Measurements from ENCODE around the gene TNFAIP8. TPM values are rescaled to one million over a fixed set of nuclear protein-coding genes. Genes with fewer than 3 reads are reported as not detected.

The TNFAIP8 gene
- total and polyA plus RNA-seq, 9 of the 15 experiments (the other 6 are each of a cell fraction or from before 2014, with no cell fraction given): 29.9 to 52.2 (median 44.8) TPM

- no peak for TF ChIP-seq PCBP1 (IDR thresholded peaks at IDR 0.05; ENCODE audit: low read depth, low read length, poor library complexity, severe bottlenecking)
- TF ChIP-seq MBD1 (CRISPR knock-in tag; IDR thresholded peaks at IDR 0.05): no peak
- TF ChIP-seq PRMT5 (CRISPR knock-in tag; IDR thresholded peaks at IDR 0.05): no peak
- TF ChIP-seq TSHZ1 (CRISPR knock-in tag; IDR thresholded peaks at IDR 0.05): no peak
- TF ChIP-seq ZNF280A (IDR thresholded peaks at IDR 0.05; ENCODE audit: low read depth, partially characterized antibody): no peak
- no peak for TF ChIP-seq FUS (optimal IDR thresholded peaks at IDR 0.05; ENCODE audit: low read depth, low read length)
- no peak for TF ChIP-seq ZNF511 (CRISPR knock-in tag; IDR thresholded peaks at IDR 0.05)
Measured at GRCh38 chr5:119340597-119341218, 15.1 kb upstream of the TNFAIP8 start (continued).
